GM20000 (cell line): ENCODE data around the gene SLC4A11.

Experiments
- DNase-seq: peaks from one replicate; pipeline ENCODE4 v3.0.0; 2012; ENCODE audit warnings: low spot score
- TF ChIP-seq, protein P1 (sequence below): IDR thresholded peaks from 2 replicates; pipeline ENCODE4 v1.5.1; 2012; ENCODE audit warnings: mild to moderate bottlenecking, control low read depth; ENCODE audit errors: extremely low read depth, missing control alignments

SLC4A11 gene

DNA sequence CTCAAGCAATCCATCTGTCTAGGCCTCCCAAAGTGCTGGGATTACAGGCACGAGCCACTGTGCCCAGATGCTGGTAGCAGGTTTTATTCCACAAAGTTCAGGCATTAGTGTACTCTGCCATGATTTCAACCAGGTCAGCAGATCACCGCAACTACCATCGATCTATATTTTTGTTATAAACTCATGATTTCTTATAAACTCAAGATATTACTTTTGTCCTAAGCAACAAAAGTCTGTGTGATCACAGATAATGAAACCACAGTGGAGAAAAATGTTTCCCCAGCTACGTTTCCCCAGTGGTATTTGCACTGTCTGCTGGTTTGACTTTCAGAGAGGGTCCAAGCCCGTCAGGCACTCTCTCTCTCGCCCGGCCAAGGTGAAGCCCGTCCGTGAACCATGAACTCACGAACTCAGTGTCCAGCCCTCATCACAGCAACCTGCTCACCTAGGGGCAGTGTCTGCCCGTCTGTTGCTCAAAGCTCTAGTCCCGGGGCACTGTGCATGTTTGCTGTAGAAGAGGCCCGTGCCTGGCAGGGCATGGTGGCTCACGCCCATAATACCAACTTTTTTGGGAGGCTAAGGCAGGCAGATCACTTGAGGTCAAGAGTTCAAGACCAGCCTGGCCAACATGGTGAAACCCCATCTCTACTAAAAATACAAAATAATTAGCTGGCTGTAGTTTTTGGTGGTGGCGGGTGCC lies 7.0 kb downstream of the SLC4A11 start:
- TF ChIP-seq, protein P1, sequence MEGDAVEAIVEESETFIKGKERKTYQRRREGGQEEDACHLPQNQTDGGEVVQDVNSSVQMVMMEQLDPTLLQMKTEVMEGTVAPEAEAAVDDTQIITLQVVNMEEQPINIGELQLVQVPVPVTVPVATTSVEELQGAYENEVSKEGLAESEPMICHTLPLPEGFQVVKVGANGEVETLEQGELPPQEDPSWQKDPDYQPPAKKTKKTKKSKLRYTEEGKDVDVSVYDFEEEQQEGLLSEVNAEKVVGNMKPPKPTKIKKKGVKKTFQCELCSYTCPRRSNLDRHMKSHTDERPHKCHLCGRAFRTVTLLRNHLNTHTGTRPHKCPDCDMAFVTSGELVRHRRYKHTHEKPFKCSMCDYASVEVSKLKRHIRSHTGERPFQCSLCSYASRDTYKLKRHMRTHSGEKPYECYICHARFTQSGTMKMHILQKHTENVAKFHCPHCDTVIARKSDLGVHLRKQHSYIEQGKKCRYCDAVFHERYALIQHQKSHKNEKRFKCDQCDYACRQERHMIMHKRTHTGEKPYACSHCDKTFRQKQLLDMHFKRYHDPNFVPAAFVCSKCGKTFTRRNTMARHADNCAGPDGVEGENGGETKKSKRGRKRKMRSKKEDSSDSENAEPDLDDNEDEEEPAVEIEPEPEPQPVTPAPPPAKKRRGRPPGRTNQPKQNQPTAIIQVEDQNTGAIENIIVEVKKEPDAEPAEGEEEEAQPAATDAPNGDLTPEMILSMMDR, result no peak

DNA sequence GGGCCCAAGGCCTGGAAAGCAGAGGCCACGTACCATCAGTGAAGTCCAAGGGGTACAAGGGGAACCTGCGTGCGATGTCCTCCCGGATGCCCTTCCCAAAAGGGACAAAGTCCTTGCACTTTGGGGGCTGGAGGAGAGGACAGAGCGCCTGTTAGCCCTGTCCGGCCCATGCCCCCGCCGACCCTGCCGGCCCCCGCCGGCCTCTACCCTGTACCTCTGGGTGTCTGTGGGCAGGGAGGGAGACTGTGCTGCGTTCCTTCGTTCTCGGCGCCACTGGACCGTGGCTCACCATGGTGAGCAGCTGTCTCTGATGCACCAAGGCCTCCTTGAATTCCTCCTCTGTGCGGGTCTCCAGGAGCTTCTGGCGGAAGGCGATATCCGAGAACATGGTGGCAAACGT lies 7.9 kb downstream of the SLC4A11 start:
- TF ChIP-seq, protein P1, result no peak
- no peak for DNase-seq

More for the DNA sequence above, 7.0 kb downstream of the SLC4A11 start:
- no peak for DNase-seq

DNA sequence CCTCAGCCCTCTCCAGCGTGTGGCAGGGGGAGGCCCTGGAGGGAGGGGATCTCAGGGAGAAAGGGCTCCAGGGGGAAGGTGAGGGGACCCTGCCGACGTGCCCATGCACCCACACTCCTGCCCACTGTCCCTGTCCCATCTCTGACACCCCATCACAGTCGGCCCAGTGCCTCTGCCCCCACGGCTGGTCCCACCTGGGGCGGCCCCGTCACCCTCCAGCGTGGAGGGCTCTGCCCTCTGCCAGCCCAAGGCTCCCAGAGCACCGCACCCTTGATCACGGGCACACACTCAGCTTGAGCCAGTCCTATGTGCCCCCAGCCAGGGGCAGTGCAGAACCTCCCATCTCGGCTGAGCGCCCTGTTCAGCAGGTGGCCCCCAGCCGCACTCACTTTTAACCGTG lies 9.2 kb downstream of the SLC4A11 start:
- TF ChIP-seq, protein P1, result no peak
- DNase-seq, result no peak

DNA sequence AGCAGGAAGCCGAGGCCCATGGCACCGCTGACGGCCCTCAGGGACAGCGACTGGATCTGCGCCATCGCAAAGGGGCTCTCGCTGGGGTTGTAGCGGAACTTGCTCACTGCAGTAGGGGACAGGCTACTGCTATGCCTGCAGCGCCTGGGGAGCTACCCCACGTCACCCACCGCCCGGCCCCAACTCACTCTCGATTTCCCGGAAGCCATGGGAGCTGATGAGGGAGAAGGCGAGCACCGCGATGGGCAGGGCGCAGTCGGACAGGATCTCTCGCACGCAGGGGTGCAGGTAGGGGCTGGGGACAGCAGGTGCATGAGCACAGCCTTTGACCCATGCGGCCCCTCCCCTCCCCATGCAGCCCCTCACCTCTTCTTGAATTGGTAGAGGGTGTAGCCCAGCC lies 9.8 kb downstream of the SLC4A11 start:
- no peak for DNase-seq
- TF ChIP-seq, protein P1, result no peak

DNA sequence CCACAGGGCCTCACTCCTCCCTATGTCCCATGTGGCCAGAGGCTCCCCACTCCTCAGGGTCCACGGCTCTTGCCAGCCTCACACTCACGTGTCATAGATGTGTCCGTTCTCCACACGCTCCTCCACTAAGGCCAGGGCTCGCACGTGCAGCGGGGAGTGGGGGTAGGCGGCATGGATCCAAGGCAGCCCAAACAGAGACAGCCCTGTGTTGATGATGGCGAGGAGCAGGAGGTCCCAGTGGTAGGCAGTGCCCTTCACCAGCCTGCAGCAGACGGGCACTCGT lies 10.3 kb downstream of the SLC4A11 start:
- TF ChIP-seq, protein P1, result no peak

DNA sequence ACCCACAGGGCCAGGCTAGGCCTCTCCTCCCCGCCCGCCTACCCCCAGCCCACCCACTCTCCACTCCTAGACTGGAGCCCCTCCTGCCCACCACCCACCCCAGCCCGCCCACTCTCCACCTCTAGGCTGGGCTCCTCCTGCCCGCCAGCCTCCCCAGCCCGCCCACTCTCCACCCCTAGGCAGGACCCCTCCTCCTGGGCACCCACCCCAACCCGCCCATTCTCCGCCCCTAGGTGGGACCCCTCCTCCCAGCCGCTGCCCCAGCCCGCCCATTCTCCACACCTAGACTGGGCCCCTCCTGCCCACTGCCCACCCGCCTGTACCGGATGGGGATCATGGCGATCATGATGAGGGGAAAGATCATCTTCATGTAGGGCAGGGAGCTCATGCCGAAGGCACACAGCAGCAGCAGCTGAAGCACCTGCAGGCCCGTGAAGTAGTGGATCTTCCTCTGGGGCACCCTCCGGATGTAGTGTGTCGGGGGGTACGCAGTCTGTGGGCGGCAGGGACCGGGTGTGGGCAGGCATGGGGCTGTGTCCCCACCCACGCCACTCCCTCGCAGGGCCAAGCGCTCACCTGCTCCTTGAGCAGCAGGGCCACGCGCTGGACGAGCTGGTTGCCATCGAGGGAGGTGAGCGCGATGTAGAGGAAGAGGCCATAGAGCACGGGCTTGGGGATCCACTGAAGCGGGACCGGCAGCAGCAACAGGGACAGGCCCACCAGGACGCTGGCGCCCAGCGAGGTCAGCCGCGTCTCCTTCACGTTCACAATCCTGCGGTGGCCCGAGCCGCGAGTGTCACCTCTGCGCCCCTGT lies 10.8 kb downstream of the SLC4A11 start:
- TF ChIP-seq, protein P1, result no peak
- DNase-seq, result no peak

More for the DNA sequence above, 10.3 kb downstream of the SLC4A11 start:
- no peak for DNase-seq

DNA sequence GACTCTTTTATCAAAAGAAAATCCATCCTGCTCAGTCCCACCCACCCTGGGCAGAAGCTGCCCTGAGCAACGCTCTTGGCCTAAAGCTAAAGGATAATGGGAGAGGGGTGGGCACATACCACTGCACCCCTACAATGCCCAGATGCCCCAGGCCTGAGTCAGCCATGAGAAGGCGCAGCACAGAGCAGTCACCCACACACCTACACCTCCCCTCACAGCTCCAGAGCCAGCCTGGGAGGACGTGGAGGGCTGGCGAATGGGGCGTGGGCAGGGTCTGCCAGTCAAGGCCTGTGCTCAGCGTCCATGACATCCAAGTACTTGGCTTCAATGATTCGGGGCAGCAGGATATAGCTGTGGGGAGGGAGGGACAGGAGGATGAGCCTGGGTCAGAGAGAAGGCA lies 11.5 kb downstream of the SLC4A11 start:
- TF ChIP-seq, protein P1, result no peak
- DNase-seq, result no peak
